Measurements from ENCODE around the gene SERPINB10.

SERPINB10 gene

DNA sequence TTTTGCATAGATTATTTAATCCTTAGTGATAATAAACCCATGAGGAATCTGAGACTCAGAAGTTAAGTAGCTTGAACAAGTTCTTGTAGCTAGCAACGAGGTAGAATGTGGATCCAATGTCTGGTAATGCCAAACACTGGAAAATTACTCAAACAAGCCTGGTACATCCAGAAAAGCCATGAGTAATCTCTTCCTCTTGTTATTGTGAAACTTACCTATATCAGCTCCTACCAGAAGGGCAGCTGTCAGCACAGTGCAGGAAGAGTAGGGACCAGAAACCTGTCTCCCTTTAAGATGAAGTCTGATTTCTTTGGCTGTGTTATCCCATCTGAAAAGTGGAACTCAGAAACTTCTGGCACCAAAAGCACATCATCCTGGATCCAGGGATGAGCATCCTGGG is 54.4 kb downstream of the SERPINB10 start:
- Histone ChIP-seq H3K27ac (ENCODE audit: low read length) (no peak overlapping the region), H3K9ac (ENCODE audit: low read depth, low read length) (no peak overlapping the region), H3K4me3 (ENCODE audit: low read depth in 1 of 2, low read length in 2 of 2) (no peak overlapping the region), H3K79me2 (ENCODE audit: insufficient read depth, low read length) (no peaks in the 10 kb centered on the region), H2AFZ (ENCODE audit: low read depth, low read length) (no peak overlapping the region), H3K9me3 (ENCODE audit: insufficient read depth, low read length, severe bottlenecking) (no peaks in the 10 kb centered on the region), H4K20me1 (ENCODE audit: insufficient read depth, low read length) (no peaks in the 10 kb centered on the region), H3K36me3 (ENCODE audit: insufficient read depth, low read length) (no peaks in the 10 kb centered on the region), H3K4me2 (ENCODE audit: insufficient read depth, low read length) (no peak overlapping the region), H3K4me1 (ENCODE audit: insufficient read depth, low read length) (no peaks in the 10 kb centered on the region), H3K27me3 (ENCODE audit: insufficient read depth, low read length, poor library complexity) (peaks cover 7% of the 10 kb centered on the region)
- no peak for DNase-seq
- no peak for ATAC-seq (ENCODE audit: insufficient read depth, low read depth)
- TF ChIP-seq, protein P1, sequence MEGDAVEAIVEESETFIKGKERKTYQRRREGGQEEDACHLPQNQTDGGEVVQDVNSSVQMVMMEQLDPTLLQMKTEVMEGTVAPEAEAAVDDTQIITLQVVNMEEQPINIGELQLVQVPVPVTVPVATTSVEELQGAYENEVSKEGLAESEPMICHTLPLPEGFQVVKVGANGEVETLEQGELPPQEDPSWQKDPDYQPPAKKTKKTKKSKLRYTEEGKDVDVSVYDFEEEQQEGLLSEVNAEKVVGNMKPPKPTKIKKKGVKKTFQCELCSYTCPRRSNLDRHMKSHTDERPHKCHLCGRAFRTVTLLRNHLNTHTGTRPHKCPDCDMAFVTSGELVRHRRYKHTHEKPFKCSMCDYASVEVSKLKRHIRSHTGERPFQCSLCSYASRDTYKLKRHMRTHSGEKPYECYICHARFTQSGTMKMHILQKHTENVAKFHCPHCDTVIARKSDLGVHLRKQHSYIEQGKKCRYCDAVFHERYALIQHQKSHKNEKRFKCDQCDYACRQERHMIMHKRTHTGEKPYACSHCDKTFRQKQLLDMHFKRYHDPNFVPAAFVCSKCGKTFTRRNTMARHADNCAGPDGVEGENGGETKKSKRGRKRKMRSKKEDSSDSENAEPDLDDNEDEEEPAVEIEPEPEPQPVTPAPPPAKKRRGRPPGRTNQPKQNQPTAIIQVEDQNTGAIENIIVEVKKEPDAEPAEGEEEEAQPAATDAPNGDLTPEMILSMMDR (IDR thresholded peaks at IDR 0.05; ENCODE audit: borderline replicate concordance, extremely low read depth, low read length, poor library complexity, severe bottlenecking) = no peak
- no peak for TF ChIP-seq EZH2 (IDR thresholded peaks at IDR 0.05; ENCODE audit: borderline replicate concordance, low read depth, low read length, severe bottlenecking)

DNA sequence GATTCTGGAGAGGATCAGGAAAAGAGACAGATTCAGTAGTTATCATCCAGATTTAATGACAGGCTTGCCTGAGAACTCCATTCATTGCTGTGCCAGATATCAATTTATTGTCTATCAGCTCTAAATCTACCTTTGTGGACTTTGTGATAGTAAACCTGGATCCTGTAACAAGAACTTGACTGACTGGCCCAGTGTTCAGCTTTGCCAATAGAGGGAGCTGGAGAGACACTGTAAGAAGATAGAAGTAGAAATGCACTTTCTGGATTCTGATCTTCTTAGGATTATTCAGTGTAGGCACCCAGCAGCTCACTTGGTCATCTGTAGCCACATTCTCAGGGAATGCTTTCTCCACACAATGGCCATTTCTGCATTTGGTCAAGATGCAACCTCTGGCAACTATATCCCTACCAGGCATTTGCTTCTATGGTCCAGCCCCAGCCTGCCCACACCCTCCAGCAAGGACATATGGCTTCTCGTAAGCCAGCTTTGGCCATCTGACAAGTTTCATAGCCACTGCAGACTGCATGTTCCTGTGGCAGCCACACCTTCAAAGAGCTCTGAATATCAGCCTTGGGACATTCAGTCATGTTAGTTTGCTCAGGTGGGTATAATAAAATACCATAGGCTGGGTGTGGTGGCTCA is 56.0 kb downstream of the SERPINB10 start:
- Histone ChIP-seq H3K27ac (ENCODE audit: low read length) (no peak overlapping the region), H3K79me2 (ENCODE audit: insufficient read depth, low read length) (no peaks in the 10 kb centered on the region), H3K9me3 (ENCODE audit: insufficient read depth, low read length, severe bottlenecking) (no peaks in the 10 kb centered on the region), H4K20me1 (ENCODE audit: insufficient read depth, low read length) (no peaks in the 10 kb centered on the region), H3K36me3 (ENCODE audit: insufficient read depth, low read length) (no peaks in the 10 kb centered on the region), H3K4me1 (ENCODE audit: insufficient read depth, low read length) (peaks cover 5% of the 10 kb centered on the region; the same call in 1 of the 2 replicates), H3K4me2 (ENCODE audit: insufficient read depth, low read length) (no peak overlapping the region), H3K27me3 (ENCODE audit: insufficient read depth, low read length, poor library complexity) (peaks cover 3% of the 10 kb centered on the region), H3K4me3 (ENCODE audit: low read depth in 1 of 2, low read length in 2 of 2) (no peak overlapping the region), H2AFZ (ENCODE audit: low read depth, low read length) (no peak overlapping the region), H3K9ac (ENCODE audit: low read depth, low read length) (no peak overlapping the region)
- ATAC-seq (ENCODE audit: insufficient read depth, low read depth) (peak; percentile 91), DNase-seq (peak; percentile 63)
- TF ChIP-seq, protein P1 (IDR thresholded peaks at IDR 0.05; ENCODE audit: borderline replicate concordance, extremely low read depth, low read length, poor library complexity, severe bottlenecking) = peak; percentile 88
- TF ChIP-seq EZH2 (IDR thresholded peaks at IDR 0.05; ENCODE audit: borderline replicate concordance, low read depth, low read length, severe bottlenecking) = no peak

DNA sequence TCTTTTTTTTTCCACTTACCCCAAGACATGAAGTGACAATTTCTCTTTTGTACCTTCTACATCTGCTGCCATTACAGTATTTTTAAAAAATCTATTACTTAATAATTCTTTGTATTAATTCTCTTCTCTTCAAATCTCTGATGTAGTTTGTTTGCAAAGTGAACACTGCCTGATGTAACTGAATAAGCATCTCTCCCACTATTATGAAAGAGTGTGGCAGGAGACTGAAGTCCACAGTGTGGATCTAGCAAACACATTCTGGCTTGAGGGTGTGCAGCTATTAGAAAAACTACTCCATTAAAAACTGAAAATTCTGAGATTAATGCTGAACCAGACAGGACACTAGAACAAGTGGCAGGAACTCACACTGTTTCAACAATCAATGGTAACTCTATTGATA is 57.1 kb downstream of the SERPINB10 start:
- H3K36me3 ChIP-seq (ENCODE audit: insufficient read depth, low read length) = no peaks in the 10 kb centered on the region
- no peaks in the 10 kb centered on the region for H3K9me3 ChIP-seq (ENCODE audit: insufficient read depth, low read length, severe bottlenecking)
- ATAC-seq (ENCODE audit: insufficient read depth, low read depth) (no peak), DNase-seq (no peak)
- H3K27ac ChIP-seq (ENCODE audit: low read length) = no peak overlapping the region
- H3K4me3 ChIP-seq (ENCODE audit: low read depth in 1 of 2, low read length in 2 of 2) = no peak overlapping the region
- no peak for TF ChIP-seq EZH2 (IDR thresholded peaks at IDR 0.05; ENCODE audit: borderline replicate concordance, low read depth, low read length, severe bottlenecking)
- TF ChIP-seq, protein P1 (IDR thresholded peaks at IDR 0.05; ENCODE audit: borderline replicate concordance, extremely low read depth, low read length, poor library complexity, severe bottlenecking) = no peak
- peaks cover 17% of the 10 kb centered on the region for H3K4me1 ChIP-seq (ENCODE audit: insufficient read depth, low read length)
- no peak overlapping the region for H3K4me2 ChIP-seq (ENCODE audit: insufficient read depth, low read length)
- H3K27me3 ChIP-seq (ENCODE audit: insufficient read depth, low read length, poor library complexity) = no peaks in the 10 kb centered on the region
- no peaks in the 10 kb centered on the region for H4K20me1 ChIP-seq (ENCODE audit: insufficient read depth, low read length)
- no peak overlapping the region for H3K9ac ChIP-seq (ENCODE audit: low read depth, low read length)
- no peaks in the 10 kb centered on the region; the same call in 1 of the 2 replicates for H3K79me2 ChIP-seq (ENCODE audit: insufficient read depth, low read length)
- no peak overlapping the region for H2AFZ ChIP-seq (ENCODE audit: low read depth, low read length)
